Loucy (cell line): Measurements from ENCODE around the gene ZDHHC21.

Source experiments
- CTCF ChIP-seq: fragments of 200-600 bp; sonication (generic); conservative IDR thresholded peaks from 2 replicates; pipeline ENCODE4 v1.5.1; 2014; ENCODE audit warnings: mild to moderate bottlenecking, antibody characterized with exemption, low read length
- EZH2phosphoT487 ChIP-seq: fragments of 200-600 bp; IDR thresholded peaks from 2 replicates; pipeline ENCODE4 v1.6.1; 2018; ENCODE audit warnings: antibody characterized with exemption, mild to moderate bottlenecking, moderate library complexity, borderline replicate concordance

DNA sequence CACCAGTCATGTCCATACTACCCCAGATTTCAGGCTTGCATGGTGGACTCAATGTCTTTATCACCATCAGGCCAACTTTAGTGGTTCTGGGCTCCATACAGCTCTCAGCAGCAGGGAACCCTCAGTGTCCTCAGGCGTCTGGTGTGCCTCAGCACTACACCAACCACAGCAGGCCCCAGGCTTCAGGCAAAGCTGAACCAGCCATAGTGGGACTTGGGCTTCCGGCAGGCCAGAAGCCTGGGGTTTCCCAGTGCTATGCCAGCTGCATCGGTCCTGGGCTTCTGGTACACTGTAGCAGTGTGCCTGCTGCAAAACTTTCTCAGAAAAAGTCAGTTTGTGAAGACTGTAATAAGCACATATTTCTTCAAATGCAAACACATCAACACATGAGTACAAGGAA, 11.0 kb upstream of the ZDHHC21 start:
- TF ChIP-seq CTCF: no peak
- TF ChIP-seq EZH2phosphoT487: no peak
